ENCODE measurements around the gene DPM1. TPM values are rescaled to one million over a fixed set of nuclear protein-coding genes. Genes with fewer than 3 reads are reported as not detected.

Gene DPM1
- total RNA-seq, 1 donor from 2014 or later, result 82.7 TPM

DNA sequence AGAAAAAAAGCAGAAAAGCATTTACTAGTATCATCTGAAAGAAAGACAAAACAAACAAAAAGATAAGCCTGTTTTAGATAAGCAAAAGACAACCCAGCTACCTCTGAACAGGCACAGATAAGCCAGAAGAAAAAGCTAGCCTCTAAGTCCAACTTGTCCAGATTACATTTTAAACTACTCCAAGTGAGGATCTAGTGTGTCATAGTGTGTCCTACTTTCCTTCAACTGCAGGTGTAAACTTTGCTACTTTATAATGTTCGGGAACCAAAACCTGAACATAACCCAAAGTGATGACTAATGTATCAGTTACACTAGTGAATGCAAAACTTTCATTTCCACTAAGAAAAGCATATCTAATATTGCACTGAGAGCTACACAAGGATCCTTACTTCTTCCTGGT is 46.6 kb downstream of the DPM1 start:
- H3K27me3 ChIP-seq (ENCODE audit: control insufficient read depth, insufficient read depth, low read length), result no peaks in the 10 kb centered on the region
- TF ChIP-seq, protein P1, sequence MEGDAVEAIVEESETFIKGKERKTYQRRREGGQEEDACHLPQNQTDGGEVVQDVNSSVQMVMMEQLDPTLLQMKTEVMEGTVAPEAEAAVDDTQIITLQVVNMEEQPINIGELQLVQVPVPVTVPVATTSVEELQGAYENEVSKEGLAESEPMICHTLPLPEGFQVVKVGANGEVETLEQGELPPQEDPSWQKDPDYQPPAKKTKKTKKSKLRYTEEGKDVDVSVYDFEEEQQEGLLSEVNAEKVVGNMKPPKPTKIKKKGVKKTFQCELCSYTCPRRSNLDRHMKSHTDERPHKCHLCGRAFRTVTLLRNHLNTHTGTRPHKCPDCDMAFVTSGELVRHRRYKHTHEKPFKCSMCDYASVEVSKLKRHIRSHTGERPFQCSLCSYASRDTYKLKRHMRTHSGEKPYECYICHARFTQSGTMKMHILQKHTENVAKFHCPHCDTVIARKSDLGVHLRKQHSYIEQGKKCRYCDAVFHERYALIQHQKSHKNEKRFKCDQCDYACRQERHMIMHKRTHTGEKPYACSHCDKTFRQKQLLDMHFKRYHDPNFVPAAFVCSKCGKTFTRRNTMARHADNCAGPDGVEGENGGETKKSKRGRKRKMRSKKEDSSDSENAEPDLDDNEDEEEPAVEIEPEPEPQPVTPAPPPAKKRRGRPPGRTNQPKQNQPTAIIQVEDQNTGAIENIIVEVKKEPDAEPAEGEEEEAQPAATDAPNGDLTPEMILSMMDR (IDR thresholded peaks at IDR 0.05; ENCODE audit: insufficient read depth, low read length, severe bottlenecking), result no peak
- no peak overlapping the region for H3K4me3 ChIP-seq (ENCODE audit: low read depth, low read length)
- H3K36me3 ChIP-seq (ENCODE audit: control insufficient read depth, insufficient read depth, low read length), result peaks cover 3% of the 10 kb centered on the region
- DNase-seq (ENCODE audit: low read depth) (no peak), FAIRE-seq (no peak)

- FAIRE-seq (no peak), DNase-seq (ENCODE audit: low read depth) (no peak)
- peaks cover 3% of the 10 kb centered on the region for H3K36me3 ChIP-seq (ENCODE audit: control insufficient read depth, insufficient read depth, low read length)
- TF ChIP-seq, protein P1 (IDR thresholded peaks at IDR 0.05; ENCODE audit: insufficient read depth, low read length, severe bottlenecking), result no peak
- no peak overlapping the region for H3K4me3 ChIP-seq (ENCODE audit: low read depth, low read length)
- H3K27me3 ChIP-seq (ENCODE audit: control insufficient read depth, insufficient read depth, low read length), result no peaks in the 10 kb centered on the region
Measured at GRCh38 chr20:50911030-50911429, 47.3 kb downstream of the DPM1 start.

- Histone ChIP-seq H3K27me3 (ENCODE audit: control insufficient read depth, insufficient read depth, low read length) (no peaks in the 10 kb centered on the region), H3K36me3 (ENCODE audit: control insufficient read depth, insufficient read depth, low read length) (peaks cover 3% of the 10 kb centered on the region), H3K4me3 (ENCODE audit: low read depth, low read length) (no peak overlapping the region)
- TF ChIP-seq, protein P1 (IDR thresholded peaks at IDR 0.05; ENCODE audit: insufficient read depth, low read length, severe bottlenecking), result no peak
- DNase-seq (ENCODE audit: low read depth), result no peak
- FAIRE-seq, result no peak
Measured at GRCh38 chr20:50909413-50909812, 48.9 kb downstream of the DPM1 start.

GRCh38 chr20:50904067-50904570 is 54.2 kb downstream of the DPM1 start:
- TF ChIP-seq, protein P1 (IDR thresholded peaks at IDR 0.05; ENCODE audit: insufficient read depth, low read length, severe bottlenecking), result no peak
- FAIRE-seq, result no peak
- no peak for DNase-seq (ENCODE audit: low read depth)
- H3K27me3 ChIP-seq (ENCODE audit: control insufficient read depth, insufficient read depth, low read length), result no peaks in the 10 kb centered on the region
- H3K36me3 ChIP-seq (ENCODE audit: control insufficient read depth, insufficient read depth, low read length), result peaks cover 16% of the 10 kb centered on the region
- H3K4me3 ChIP-seq (ENCODE audit: low read depth, low read length), result no peak overlapping the region

GRCh38 chr20:50903353-50904051 is 54.8 kb downstream of the DPM1 start:
- no peak for DNase-seq (ENCODE audit: low read depth)
- no peaks in the 10 kb centered on the region for H3K27me3 ChIP-seq (ENCODE audit: control insufficient read depth, insufficient read depth, low read length)
- H3K4me3 ChIP-seq (ENCODE audit: low read depth, low read length), result no peak overlapping the region
- FAIRE-seq, result no peak
- H3K36me3 ChIP-seq (ENCODE audit: control insufficient read depth, insufficient read depth, low read length), result peaks cover 16% of the 10 kb centered on the region
- TF ChIP-seq, protein P1 (IDR thresholded peaks at IDR 0.05; ENCODE audit: insufficient read depth, low read length, severe bottlenecking), result no peak

GRCh38 chr20:50901301-50901700 is 57.0 kb downstream of the DPM1 start:
- Histone ChIP-seq H3K27me3 (ENCODE audit: control insufficient read depth, insufficient read depth, low read length) (no peaks in the 10 kb centered on the region), H3K36me3 (ENCODE audit: control insufficient read depth, insufficient read depth, low read length) (peaks cover 20% of the 10 kb centered on the region), H3K4me3 (ENCODE audit: low read depth, low read length) (no peak overlapping the region)
- TF ChIP-seq, protein P1 (IDR thresholded peaks at IDR 0.05; ENCODE audit: insufficient read depth, low read length, severe bottlenecking), result no peak
- FAIRE-seq (no peak), DNase-seq (ENCODE audit: low read depth) (no peak)

Data from bronchial epithelial cell (primary cell).